ENCODE results near the gene WWP2.
A peak's percentile ranks its signal among the peaks of the same experiment; 100 is the strongest.
"Not testable (repeated sequence)": the region's sequence is repeated elsewhere in the genome, so short reads cannot be mapped to it uniquely, and the experiment has no call there.

WWP2 gene

DNA sequence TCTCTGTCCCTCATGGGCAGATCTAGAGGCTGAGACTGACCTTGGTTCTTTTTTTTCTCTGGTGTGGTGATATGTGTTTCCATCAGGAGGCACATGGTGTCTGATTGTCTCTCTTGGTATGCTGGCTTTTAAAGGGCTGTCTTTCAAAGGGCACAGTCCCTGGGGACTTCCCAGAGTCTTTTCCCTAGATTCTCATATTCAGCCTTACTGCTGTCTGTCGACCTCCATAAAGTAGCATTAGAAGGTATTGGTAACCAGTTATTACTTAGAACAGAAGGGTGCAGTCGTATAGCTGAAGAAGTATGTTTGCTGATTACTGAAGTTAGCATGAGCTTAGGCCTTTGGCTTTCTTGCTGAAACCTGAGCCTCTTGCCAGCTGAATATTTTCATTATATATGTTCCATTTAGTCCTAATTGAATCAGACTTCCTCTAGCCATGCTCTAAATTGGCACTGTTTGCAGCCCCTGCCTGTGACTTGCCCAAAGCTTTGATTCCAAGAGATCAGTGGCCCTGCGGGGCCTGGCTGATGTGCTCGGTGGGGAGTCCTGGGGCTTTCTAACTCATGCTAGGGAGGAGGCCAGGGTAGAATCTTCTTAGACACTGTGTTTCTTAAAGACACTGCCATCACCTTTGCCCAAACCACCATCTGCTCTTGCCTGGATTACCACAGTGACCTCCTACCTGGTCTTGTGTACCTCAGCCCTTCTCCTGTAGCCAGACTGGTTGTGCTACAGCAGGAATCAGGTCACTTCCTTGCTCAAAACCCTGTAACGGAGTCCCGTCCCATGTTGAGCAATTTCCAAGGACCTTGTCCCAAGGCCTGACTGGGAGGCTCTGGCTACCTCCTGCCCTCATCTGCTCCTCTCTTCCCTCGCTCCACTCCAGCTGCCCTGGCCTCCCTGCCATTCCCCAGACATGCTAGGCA, 71.5 kb downstream of the WWP2 start:
- no peak for DNase-seq

DNA sequence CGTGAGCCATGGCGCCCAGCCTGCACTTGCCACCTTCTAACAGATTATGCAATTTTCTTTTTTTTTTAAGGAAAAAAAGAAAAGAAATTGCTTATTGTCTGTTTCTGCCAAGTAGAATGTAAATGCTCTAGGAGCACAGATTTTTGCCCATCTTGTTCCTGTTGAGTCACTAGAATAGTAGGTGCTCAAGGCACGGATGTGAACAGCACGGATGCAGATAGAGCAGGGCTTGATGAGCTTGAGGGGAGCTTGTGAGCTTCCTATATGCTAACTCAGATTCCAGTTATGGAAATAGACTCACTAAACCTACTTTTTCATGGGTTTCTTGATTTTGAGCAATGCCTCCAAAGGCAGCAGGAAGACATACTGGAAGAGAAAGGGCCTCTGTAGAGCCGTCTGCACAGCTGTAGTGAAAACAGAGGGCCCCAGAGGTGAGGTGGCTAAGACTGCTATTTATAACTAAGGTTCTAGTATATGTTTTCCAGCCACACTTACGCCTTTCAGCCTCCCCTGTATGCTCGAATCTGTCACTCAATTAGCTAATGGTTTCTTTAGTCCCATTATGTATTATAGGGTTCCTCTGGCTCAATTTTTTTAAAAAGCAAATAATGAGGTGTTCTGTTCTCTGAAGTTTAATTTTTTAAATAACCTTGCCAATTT, 72.8 kb downstream of the WWP2 start:
- no peak for DNase-seq

DNA sequence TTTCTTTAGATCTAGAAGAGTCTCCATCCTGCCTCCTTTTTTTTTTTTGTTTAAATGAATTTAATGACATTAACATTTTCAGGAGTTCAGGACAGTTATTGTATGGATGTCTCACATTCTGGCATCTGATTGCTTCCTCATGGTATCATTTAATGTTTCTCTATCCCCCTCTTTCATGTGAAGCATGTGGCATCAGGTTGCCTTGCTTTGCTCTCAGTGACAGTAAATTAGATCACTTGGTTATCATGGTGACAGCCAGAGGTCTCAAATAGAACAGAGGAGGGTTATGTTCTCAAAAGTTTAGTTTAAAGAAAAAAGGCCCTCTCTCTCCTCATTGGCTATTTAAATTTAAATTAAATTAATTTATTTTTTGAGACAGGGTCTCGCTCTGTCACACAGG, 74.1 kb downstream of the WWP2 start:
- DNase-seq = no peak

DNA sequence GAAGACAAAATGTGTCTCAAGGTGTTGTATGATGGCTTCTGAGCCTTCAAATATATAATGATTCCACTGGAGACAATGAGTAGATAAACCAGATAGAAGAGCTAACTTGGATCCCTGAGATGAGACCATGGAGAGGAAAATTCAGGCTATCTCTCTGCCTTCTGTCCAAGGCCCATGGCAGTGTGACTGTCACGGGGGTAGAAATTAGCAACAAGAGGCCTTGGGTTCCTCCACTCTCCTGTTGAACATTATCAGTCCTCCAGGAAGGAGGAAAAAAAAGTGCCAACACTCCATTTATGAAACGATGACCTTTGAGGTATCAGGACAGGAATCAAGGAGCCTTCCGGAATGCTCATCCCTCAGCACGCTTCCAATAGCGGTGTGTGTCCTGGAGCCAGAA, 75.2 kb downstream of the WWP2 start:
- no peak for DNase-seq

DNA sequence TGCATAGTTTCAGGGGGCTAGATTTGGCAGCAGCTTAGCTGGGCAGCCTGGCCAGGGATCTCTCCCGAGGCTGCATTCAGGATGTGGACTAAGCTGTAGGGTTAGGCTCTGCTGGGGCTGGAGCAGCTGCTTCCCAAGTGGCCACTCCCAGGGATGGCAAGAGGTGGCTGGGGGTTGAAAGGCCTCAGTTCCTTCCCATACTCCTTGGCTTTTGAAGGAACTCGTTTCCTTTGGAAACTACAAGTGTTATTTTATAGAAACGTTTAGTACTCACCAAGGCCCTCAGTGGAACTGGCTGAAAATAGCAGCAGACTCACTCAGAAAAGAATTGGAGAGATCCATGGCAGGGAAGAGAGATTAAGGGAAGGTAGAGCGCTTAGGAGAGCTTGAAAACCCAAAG, 76.4 kb downstream of the WWP2 start:
- no peak for DNase-seq

DNA sequence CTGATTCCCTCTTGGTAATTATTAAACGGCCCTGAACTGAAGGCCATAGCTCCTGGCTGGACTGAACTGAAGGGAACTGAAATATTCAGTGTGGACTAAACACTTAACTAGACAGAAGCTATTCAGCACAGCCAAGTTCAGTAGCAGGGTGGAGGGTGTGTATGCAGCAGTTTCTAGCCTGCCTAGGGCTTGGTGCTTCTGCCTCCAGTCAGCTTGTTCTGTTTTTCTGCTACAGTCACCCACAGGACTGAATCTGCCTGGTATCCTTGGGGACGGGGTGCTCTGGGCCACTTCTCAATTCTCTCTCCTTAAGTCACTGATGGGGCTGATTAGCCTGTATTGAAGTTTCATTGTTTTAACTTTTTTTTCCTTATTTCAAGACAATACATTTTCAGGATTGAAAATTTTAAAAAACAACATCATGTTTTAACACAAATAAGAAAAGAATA, 77.1 kb downstream of the WWP2 start:
- no peak for DNase-seq

DNA sequence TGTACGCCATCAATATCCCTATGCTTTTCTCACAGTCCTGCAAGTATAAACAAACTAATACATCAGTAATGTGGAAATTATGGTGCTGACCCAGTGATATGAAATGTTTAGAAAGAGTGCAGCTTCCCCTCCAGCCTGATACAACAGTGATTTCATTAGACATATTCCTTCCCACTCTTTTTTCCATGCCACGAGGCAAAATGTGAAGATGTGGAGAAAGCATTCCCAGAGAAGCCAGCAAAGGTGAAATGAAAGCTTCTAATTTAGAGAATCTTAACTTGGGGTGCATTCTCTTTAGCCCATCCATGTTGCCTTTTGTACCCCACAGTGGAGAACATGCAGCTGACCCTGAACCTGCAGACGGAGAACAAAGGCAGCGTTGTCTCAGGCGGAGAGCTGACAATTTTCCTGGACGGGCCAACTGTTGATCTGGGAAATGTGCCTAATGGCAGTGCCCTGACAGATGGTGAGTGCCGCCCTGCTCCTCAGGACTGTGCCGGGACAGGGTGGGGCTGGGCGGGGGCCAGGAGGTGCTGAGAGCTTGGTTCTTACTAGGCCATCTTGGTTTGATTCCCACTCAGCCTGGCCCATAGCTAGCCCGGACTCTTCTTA, 77.8 kb downstream of the WWP2 start:
- peak; percentile 12 for DNase-seq

DNA sequence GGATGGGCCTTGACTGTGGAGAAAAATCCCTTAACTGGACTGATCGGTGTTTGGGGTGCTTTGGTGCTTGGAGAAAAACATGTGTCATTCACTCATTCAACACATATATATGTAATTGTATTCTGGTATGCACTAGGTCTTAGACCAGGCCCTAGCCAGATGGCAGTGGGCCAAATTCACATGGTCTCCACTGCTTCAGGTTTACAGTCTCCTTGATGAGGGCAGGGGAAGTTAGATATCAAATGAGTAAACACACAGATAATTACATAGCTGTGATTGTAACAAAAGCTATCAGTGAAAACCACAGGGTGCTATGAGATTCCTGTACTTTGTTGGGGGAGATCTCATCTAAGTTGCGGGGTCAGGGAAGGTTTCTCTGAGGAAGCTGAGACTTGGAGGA, 78.8 kb downstream of the WWP2 start:
- no peak for DNase-seq

DNA sequence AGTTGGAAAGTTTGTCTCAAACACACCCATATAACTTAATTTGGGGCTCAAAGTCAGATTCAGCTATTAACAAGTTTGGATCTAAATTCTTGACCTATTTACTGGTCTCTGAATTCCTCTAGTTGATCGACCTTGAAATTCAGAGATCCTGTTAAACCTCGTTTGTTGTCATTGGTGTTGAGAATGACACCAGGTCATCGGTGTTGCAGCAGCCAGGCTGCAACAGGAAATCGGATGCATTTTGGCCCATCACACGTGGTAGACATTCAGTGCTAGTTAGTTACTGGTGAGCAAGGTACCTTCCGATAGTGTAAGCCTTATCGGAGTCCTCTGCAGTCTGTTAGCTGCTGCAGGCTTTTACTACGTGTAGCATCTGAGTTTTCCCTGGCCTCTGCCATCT, 82.3 kb downstream of the WWP2 start:
- no peak for DNase-seq

DNA sequence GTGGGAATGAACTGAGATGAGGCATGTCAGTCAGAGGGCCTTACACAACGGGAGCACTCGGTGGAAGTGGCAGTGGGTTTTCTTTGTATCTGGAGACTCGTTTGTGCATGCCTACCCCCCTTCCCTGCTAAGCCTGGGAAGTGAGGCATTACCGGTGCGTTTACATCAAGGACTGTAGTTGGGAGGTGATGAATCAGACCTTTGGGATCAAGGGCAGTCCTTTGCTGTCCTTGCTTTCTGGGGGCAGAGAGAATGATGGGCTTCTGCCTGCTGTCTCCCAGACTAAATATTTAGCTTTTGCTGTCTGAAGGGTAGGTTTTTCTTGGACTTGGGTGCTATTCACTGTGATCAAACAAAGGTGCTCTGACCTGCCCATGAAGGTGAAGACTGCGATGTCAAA, 83.0 kb downstream of the WWP2 start:
- no peak for DNase-seq

DNA sequence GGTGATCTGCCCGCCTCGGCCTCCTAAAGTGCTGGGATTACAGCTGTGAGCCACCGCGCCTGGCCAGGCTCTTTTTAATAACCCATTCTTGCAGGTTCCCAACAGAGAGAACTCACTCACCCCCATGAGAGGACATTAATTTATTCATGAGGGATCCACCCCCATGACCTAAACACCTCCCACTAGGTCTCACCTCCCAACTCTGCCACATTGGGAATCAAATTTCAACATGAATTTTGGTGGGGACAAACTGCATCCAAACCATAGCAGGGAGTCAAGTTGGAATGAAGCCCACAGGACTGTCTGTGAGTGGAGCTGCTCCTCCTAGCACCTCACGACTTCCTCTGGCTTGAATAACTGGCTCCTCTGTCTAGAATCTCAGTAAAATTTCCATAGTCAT, 85.5 kb downstream of the WWP2 start:
- DNase-seq = no peak

DNA sequence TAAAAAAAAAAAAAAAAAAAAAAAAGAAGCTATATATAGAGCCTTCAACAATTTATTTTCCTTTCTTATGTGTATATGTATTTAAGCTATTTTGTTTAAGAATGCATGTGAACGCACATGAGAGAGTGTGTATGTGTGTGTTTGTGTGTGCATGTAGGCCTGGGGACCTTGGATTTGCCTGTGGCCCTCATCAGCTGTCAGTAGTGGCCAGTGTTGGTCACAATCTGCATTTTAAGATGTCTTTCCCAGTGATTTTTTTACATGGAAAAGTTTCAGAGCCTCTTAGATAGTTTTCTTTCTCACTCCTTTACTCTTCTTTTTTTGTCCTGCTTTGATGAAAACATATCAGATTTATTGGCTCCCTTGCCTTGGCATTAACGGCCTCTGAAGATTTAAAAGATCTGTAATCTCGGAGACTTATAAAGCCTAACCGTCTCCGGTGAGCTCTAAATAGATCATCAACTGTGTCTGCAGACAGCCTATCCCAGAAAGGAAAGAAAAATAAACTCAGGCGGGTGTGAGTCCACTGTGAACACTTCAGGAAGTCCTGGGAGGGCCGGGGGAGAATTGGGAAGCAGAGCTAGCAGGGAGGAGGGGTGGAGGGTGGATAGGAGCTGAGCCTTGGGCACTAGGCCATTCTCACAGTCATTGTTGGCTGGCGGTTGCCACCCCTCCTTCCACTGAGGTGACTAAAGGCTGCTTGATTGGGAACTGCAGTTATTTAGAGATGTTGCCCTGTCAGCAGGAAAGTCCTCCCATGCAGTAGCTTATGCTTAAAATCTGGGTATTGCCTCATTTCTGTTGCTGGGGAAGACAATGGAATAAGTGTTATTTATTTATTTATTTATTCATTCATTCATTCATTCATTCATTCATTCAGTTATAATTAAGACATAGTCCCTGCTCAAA, 86.8 kb downstream of the WWP2 start:
- DNase-seq = no peak

DNA sequence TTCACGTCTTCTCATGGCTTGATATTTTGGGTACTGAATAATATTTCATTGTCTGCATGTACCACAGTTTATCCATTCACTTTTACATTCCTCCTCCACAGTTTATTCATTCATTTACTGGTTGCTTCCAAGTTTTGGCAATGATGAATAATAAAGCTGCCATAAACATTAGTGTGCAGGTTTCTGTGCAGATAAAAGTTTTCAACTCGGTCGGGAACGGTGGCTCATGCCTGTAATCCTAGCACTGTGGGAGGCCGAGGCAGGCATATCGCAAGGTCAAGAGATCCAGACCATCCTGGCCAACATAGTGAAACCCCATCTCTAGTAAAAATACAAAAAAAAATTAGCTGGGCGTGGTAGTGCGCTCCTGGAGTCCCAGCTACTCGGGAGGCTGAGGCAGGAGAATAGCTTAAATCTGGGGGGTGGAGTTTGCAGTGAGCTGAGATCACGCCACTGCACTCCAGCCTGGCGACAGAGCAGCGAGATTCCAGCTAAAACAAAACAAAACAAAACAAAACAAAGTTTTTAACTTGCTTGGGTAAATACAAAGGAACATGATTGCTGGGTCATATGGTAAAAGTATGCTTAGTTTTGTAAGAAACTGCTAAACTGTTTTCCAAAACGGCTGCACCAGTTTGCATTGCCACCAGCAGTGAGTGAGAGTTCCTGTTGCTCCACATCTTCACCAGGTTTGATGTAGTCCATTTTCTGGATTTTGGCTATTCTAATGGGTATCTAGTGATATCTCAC, 89.5 kb downstream of the WWP2 start:
- no peak for DNase-seq

DNA sequence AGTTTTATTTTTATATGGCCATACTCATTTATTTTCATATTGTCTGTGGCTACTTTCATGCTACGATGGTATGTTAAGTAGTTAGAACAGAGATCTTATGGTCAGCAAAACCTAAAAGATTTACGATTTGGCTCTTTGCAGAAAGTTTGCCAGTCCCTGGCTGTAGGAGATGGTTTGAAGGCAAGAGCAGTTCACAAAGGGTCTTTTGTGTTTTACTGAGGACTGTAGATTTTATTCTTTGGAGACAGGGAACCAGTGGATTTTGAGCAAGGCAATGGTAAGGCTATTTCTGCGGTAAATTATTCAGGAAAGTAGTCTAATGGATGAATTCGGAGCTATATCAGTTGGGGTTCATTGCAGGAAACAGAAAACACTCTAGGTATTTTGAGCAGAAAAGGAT, 90.7 kb downstream of the WWP2 start:
- no peak for DNase-seq

DNA sequence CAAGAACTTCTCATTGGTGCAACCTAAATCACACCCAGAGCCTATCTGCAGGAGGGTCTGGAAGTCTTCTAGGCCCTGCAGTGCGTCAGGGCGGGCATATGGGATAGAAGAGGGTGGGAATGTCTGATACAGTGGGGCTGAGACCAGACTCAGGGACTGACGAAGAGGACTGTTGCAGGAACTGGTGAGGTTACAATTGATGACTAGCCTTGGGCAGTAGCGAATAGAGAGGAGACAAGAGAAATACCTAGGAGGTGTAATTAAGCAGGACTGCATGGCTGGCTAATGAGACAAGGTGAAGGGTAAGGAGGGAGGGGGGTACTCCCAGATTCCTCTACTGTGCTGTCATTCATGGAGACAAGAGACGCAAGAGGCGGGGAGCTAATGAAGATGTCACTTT, 91.3 kb downstream of the WWP2 start:
- no peak for DNase-seq

DNA sequence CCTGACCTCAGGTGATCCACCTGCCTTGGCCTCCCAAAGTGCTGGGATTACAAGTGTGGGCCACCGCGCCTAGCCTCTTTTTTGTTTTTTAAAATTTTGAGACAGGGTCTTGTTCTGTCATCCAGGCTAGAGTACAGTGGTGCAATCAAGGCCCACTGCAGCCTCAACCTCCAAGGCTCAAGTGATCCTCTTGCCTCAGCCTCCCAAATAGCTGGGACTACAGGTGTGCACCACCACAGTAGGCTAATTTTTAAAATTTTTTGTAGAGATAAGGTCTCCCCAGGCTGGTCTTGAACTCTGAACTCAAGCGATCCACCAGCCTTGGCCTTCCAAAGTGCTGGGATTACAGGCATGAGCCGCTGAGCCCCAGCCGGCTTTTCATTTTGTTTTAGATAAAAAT, 92.6 kb downstream of the WWP2 start:
- DNase-seq = not testable (repeated sequence)

DNA sequence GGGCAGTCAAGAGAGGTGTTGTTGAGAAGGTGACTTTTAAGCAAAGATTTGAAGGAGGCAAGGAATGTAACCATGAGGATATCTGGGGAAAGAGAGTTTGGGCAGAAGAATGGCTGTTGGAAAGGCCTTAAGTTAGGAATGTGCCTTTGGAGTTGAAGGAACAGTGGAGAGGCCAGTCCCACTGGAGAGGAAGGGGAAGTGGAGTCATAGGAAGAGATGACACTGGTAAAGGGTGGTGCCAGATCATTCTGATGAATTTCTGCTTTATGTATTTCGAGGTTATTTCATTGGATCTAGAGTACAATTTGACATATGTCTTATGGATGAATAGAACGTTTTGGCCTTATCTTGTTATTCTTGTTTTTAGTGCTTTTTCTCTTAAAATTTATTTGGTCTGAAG, 93.5 kb downstream of the WWP2 start:
- no peak for DNase-seq

DNA sequence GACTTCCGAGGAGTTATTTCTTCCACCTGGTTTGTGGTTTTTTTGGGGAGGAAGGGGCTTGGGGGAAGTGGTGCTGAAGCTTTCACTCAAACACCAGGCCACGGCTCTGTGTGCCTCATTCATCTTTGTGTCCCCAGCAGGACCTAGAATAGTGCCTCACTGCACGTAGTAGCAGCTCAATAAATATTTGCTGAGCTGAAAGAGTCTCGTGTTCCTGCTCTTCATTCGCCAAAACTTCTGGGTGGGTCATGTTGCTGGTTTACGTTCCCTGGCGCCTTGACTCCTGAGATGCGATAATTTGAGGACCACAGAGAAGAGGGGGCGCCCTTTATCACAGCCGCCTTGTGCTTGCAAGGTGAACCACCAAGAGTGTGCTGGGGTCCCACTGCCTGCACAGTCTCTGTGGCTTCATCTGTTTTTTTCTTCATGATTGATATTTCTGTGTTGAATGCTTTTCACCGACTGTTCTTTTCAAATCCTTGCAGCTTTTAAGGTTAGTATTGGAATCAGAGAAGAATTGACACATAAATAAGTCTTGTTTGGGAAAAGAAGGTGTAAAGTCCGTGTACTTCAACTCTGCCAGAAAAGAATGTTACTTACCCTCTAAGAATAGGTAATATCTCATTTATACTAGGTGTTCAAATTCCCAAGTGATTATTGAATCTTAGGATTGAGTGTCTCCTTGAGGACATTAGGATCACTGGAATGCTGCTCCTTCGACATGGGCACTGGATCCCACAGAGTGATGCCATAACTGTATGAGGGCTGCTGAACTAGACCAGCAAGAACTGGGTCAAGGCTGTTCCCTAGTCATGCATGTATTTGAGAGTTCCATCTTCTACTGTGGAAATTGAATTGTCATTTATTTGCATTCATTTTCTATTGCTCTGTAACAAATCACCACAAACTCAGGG, 96.3 kb downstream of the WWP2 start:
- no peak for DNase-seq

DNA sequence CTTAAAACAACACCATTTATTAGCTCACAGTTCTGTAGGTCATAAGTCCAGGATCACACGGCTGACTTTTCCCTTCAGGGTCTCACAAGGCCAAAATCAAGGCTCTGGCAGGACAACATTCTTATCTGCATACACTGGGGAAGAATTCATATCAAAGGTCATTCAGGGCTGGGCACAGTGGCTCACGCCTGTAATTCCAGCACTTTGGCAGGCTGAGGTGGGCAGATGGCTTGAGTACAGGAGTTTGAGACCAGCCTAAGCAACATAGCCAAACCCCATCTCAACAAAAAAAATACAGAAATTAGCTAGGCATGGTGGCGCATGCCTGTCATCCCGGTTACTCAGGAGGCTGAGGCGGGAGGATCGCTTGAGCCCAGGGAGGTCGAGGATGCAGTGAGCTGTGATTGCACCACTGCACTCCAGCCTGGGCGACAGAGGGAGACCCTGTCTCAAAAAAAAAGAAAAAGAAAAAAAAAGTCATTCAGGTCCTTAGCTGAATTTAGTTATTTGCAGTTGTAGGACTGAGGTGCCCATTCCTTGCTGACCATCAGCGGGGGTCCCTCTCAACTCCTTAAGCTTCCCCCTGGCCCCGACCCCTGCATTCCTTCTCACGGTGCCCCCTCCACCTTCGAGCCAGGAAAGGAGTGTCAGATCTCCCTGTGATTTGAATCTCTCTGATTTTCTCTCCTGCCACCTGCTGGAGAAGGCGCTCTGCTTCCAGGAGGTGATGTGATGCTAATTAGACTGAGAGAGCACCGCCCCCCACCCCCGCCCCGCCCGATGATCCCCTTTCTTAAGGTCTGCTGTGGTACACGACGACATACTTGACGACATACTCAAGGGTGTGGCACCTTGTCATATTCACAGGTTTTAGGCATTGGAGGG, 97.2 kb downstream of the WWP2 start:
- DNase-seq = no peak

All from NCI-H1092 (cell line).